Left renal pelvis (tissue), 4 donors: ENCODE data around the gene LYST. TPM values are rescaled to one million over a fixed set of nuclear protein-coding genes. Genes with fewer than 3 reads are reported as not detected.

Experiments
- DNase-seq, 4 donors: peaks; one replicate each; pipeline ENCODE4 v3.0.0-alpha.2; 2013; ENCODE audit warnings: low read depth in 4 of 4, low spot score in 3 of 4
- polyA plus RNA-seq, 4 donors: library from polyadenylated mRNA; unstranded; fragments of 120-200 nt; gene quantifications; one replicate each; pipeline ENCODE4 v1.2.1, GENCODE V29; 2013; ENCODE audit not compliant: insufficient read length in 4 of 4

Gene LYST
- polyA plus RNA-seq, 4 donors: 8.2 to 14.6 (median 11.5) TPM

- no peak for DNase-seq
Observed at GRCh38 chr1:235735621-235736020, 131.1 kb downstream of the LYST start.

- no peak for DNase-seq
Observed at GRCh38 chr1:235734335-235734734, 132.4 kb downstream of the LYST start.

- no peak for DNase-seq
Observed at GRCh38 chr1:235730007-235730406, 136.7 kb downstream of the LYST start.

GRCh38 chr1:235726557-235726956 is 140.1 kb downstream of the LYST start:
- no peak for DNase-seq

GRCh38 chr1:235725434-235725833 is 141.3 kb downstream of the LYST start:
- DNase-seq: peak in 2 of 4 donors; percentile 8 to 12

- no peak for DNase-seq
Observed at GRCh38 chr1:235724730-235725129, 142.0 kb downstream of the LYST start.

- no peak for DNase-seq
Observed at GRCh38 chr1:235722858-235723257, 143.8 kb downstream of the LYST start.

- DNase-seq: no peak
Observed at GRCh38 chr1:235721982-235722381, 144.7 kb downstream of the LYST start.

GRCh38 chr1:235720544-235720943 is 146.2 kb downstream of the LYST start:
- DNase-seq: no peak

GRCh38 chr1:235714205-235714897 is 152.4 kb downstream of the LYST start:
- no peak for DNase-seq

- DNase-seq: no peak
Observed at GRCh38 chr1:235712812-235713211, 153.9 kb downstream of the LYST start.

GRCh38 chr1:235710687-235711086 is 156.0 kb downstream of the LYST start:
- DNase-seq: no peak

GRCh38 chr1:235709018-235709417 is 157.7 kb downstream of the LYST start:
- no peak for DNase-seq

- no peak for DNase-seq
Observed at GRCh38 chr1:235708390-235708962, 158.2 kb downstream of the LYST start.

- no peak for DNase-seq
Observed at GRCh38 chr1:235703506-235703905, 163.2 kb downstream of the LYST start.

- no peak for DNase-seq
Observed at GRCh38 chr1:235702412-235702811, 164.3 kb downstream of the LYST start.

GRCh38 chr1:235697508-235697907 is 169.2 kb downstream of the LYST start:
- DNase-seq: no peak

- no peak for DNase-seq
Observed at GRCh38 chr1:235689356-235689755, 177.3 kb downstream of the LYST start.

- no peak for DNase-seq
Observed at GRCh38 chr1:235688096-235688495, 178.6 kb downstream of the LYST start.

GRCh38 chr1:235683653-235684052 is 183.1 kb downstream of the LYST start:
- DNase-seq: no peak

- DNase-seq: no peak
Observed at GRCh38 chr1:235682216-235682615, 184.5 kb downstream of the LYST start.

- no peak for DNase-seq
Observed at GRCh38 chr1:235679644-235680043, 187.1 kb downstream of the LYST start.

- no peak for DNase-seq
Observed at GRCh38 chr1:235679005-235679404, 187.7 kb downstream of the LYST start.
